NT2/D1 (cell line): ENCODE measurements around the gene MASP1.

Experiments used
- DNase-seq: peaks from one replicate; pipeline ENCODE4 v3.0.0-alpha.2; 2011; ENCODE audit warnings: low read depth, low spot score
- H3K27me3 ChIP-seq: 2 replicates; pipeline ENCODE4 v1.6.0; 2011; ENCODE audit warnings: mild to moderate bottlenecking; ENCODE audit not compliant: insufficient read length, insufficient read depth
- H3K36me3 ChIP-seq: 2 replicates; pipeline ENCODE4 v1.6.1; 2011; ENCODE audit warnings: mild to moderate bottlenecking, low read length, mixed read lengths; ENCODE audit not compliant: insufficient read depth, insufficient read length
- H3K4me1 ChIP-seq: 2 replicates; pipeline ENCODE4 v1.5.1; 2011; ENCODE audit not compliant: insufficient read depth, insufficient read length
- H3K4me3 ChIP-seq: 2 replicates; pipeline ENCODE4 v1.5.1; 2011; ENCODE audit warnings: low read depth; ENCODE audit not compliant: insufficient read length
- H3K9ac ChIP-seq: 2 replicates; pipeline ENCODE4 v1.6.0; 2011; ENCODE audit warnings: low read depth; ENCODE audit not compliant: insufficient read length
- H3K9me3 ChIP-seq: 2 replicates; pipeline ENCODE4 v1.5.1; 2011; ENCODE audit warnings: mild to moderate bottlenecking, low read length; ENCODE audit not compliant: insufficient read depth
- SUZ12 ChIP-seq: IDR thresholded peaks from 2 replicates; pipeline ENCODE4 v1.6.1; 2011; ENCODE audit not compliant: insufficient read length, insufficient read depth; ENCODE audit errors: extremely low read depth
- YY1 ChIP-seq: IDR thresholded peaks from 2 replicates; pipeline ENCODE4 v1.6.1; 2011; ENCODE audit not compliant: insufficient read length, insufficient read depth
- ZNF274 ChIP-seq: IDR thresholded peaks from 2 replicates; pipeline ENCODE4 v1.6.1; 2011; ENCODE audit warnings: mild to moderate bottlenecking, low read depth, low read length

Gene MASP1

GRCh38 chr3:187263270-187263669, 28.3 kb downstream of the MASP1 start:
- no peak overlapping the region for H3K9ac ChIP-seq
- H3K4me1 ChIP-seq = no peaks in the 10 kb centered on the region
- no peak for TF ChIP-seq ZNF274
- no peak for TF ChIP-seq YY1
- no peak for TF ChIP-seq SUZ12
- H3K9me3 ChIP-seq = no peaks in the 10 kb centered on the region
- H3K27me3 ChIP-seq = no peaks in the 10 kb centered on the region
- no peak overlapping the region for H3K4me3 ChIP-seq
- no peaks in the 10 kb centered on the region for H3K36me3 ChIP-seq
- no peak for DNase-seq

- TF ChIP-seq ZNF274 (no peak), YY1 (no peak), SUZ12 (no peak)
- Histone ChIP-seq H3K9me3 (no peaks in the 10 kb centered on the region), H3K4me1 (no peaks in the 10 kb centered on the region), H3K9ac (no peak overlapping the region), H3K4me3 (no peak overlapping the region), H3K36me3 (no peaks in the 10 kb centered on the region), H3K27me3 (no peaks in the 10 kb centered on the region)
- DNase-seq = no peak
Observed at GRCh38 chr3:187262360-187262759, 29.2 kb downstream of the MASP1 start.

- no peak for DNase-seq
- Histone ChIP-seq H3K9ac (no peak overlapping the region), H3K4me1 (no peaks in the 10 kb centered on the region), H3K36me3 (no peaks in the 10 kb centered on the region), H3K27me3 (no peaks in the 10 kb centered on the region), H3K9me3 (no peaks in the 10 kb centered on the region), H3K4me3 (no peak overlapping the region)
- no peak for TF ChIP-seq SUZ12
- no peak for TF ChIP-seq ZNF274
- TF ChIP-seq YY1 = no peak
Observed at GRCh38 chr3:187261541-187261969, 30.0 kb downstream of the MASP1 start.

DNA sequence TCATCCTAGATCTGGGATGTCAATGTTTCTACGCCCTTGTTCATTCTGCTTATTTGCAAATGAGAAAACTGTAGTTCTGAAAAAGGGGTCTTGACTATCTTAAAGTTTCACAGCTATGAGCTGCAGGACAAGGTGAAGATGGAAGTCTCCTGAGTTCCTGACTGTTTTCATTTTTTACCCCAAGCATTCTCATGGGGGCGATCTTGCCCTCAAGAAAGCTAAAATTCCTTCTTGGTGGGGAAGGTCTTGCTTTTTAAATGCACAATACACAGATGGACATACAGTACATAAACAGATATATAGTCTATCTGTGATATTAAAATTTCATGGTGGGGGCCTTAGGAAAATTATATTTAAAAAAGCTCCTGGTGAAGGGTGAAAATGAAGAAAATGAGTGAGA, 32.4 kb downstream of the MASP1 start:
- Histone ChIP-seq H3K9ac (no peak overlapping the region), H3K9me3 (no peaks in the 10 kb centered on the region), H3K4me1 (no peaks in the 10 kb centered on the region), H3K36me3 (no peaks in the 10 kb centered on the region), H3K4me3 (no peak overlapping the region), H3K27me3 (no peaks in the 10 kb centered on the region)
- DNase-seq = no peak
- TF ChIP-seq YY1 (no peak), SUZ12 (no peak)

- H3K27me3 ChIP-seq = no peaks in the 10 kb centered on the region
- no peaks in the 10 kb centered on the region for H3K36me3 ChIP-seq
- no peak overlapping the region for H3K9ac ChIP-seq
- DNase-seq = no peak
- H3K4me1 ChIP-seq = no peaks in the 10 kb centered on the region
- no peak for TF ChIP-seq SUZ12
- H3K4me3 ChIP-seq = no peak overlapping the region
- H3K9me3 ChIP-seq = no peaks in the 10 kb centered on the region
Observed at GRCh38 chr3:187257992-187258692, 33.4 kb downstream of the MASP1 start.

DNA sequence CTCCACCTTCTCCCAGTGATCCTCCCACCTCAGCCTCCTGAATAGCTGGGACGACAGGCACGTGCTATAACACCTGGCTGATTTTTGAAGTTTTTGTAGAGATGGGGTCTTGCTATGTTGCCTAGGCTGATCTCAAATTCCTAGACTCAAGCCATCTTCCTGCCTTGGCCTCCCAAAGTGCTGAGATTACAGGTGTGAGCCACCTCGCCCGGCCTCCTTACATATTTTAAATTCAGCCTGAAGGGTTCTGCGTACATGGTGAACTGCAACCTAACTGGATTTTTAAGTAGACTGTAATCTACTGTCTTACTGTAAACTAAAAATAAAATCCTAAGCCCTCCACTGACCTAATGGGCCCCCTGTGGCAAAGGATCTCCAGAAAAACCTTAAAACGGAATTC, 34.1 kb downstream of the MASP1 start:
- no peaks in the 10 kb centered on the region for H3K9me3 ChIP-seq

GRCh38 chr3:187256051-187256616, 35.4 kb downstream of the MASP1 start:
- DNase-seq = no peak
- Histone ChIP-seq H3K9me3 (no peaks in the 10 kb centered on the region), H3K27me3 (no peaks in the 10 kb centered on the region), H3K9ac (no peak overlapping the region), H3K4me1 (no peaks in the 10 kb centered on the region), H3K36me3 (no peaks in the 10 kb centered on the region), H3K4me3 (no peak overlapping the region)
- no peak for TF ChIP-seq ZNF274
- TF ChIP-seq SUZ12 = no peak
- no peak for TF ChIP-seq YY1

More for the DNA sequence above, 34.1 kb downstream of the MASP1 start:
- H3K9ac ChIP-seq = no peak overlapping the region
- H3K27me3 ChIP-seq = no peaks in the 10 kb centered on the region
- DNase-seq = no peak
- H3K4me3 ChIP-seq = no peak overlapping the region
- H3K4me1 ChIP-seq = no peaks in the 10 kb centered on the region
- TF ChIP-seq SUZ12 (no peak), YY1 (no peak), ZNF274 (no peak)
- no peaks in the 10 kb centered on the region for H3K36me3 ChIP-seq
